A549 (cell line): ENCODE results near the gene NFE2L3.

Source experiments
- EP300 ChIP-seq, 2 experiments: fragments of >200 bp; sonication (Bioruptor Twin); formaldehyde crosslinking; IDR thresholded peaks; 2 replicates in 1 of 2; 3 replicates in 1 of 2; pipeline ENCODE4 v1.6.1; 2016 to 2017
- MAFK ChIP-seq: fragments of 450-650 bp; IDR thresholded peaks from 2 replicates; pipeline ENCODE4 v1.6.1; 2014; ENCODE audit not compliant: partially characterized antibody
- NR3C1 ChIP-seq: fragments of >200 bp; sonication (Bioruptor Twin); formaldehyde crosslinking; IDR thresholded peaks from 3 replicates; pipeline ENCODE4 v1.6.1; 2017
- PHF8 ChIP-seq: fragments of 200-600 bp; sonication (generic); IDR thresholded peaks from 2 replicates; pipeline ENCODE4 v1.6.1; 2016; ENCODE audit warnings: low read depth, mild to moderate bottlenecking, antibody characterized with exemption, moderate library complexity, borderline replicate concordance
- POLR2A ChIP-seq: IDR thresholded peaks from 2 replicates; pipeline ENCODE4 v1.6.1; 2012; ENCODE audit warnings: mild to moderate bottlenecking, low read length
- POLR2AphosphoS2 ChIP-seq: conservative IDR thresholded peaks from 2 replicates; pipeline ENCODE4 v1.6.1; 2012; ENCODE audit warnings: low read length, improper control_type of control experiment, inconsistent platforms
- RAD21 ChIP-seq, 2 experiments: fragments of >200 bp in 1 of 2; sonication (Bioruptor Twin) in 1 of 2; formaldehyde crosslinking in 1 of 2; IDR thresholded peaks in 1 of 2; conservative IDR thresholded peaks in 1 of 2; 2 replicates in 1 of 2; 3 replicates in 1 of 2; pipeline ENCODE4 v1.6.1; 2012 to 2018; ENCODE audit warnings: inconsistent platforms in 1 of 2
- RFX5 ChIP-seq: fragments of 450-650 bp; IDR thresholded peaks from 2 replicates; pipeline ENCODE4 v1.7.1; 2014; ENCODE audit warnings: antibody characterized with exemption, mild to moderate bottlenecking, moderate library complexity
- RNF2 ChIP-seq: fragments of 200-600 bp; sonication (generic); IDR thresholded peaks from 2 replicates; pipeline ENCODE4 v1.6.1; 2016; ENCODE audit warnings: low read depth, mild to moderate bottlenecking, antibody characterized with exemption, moderate library complexity, borderline replicate concordance
- SMC3 ChIP-seq: fragments of >200 bp; sonication (Bioruptor Twin); formaldehyde crosslinking; IDR thresholded peaks from 3 replicates; pipeline ENCODE4 v1.6.1; 2018; ENCODE audit warnings: inconsistent platforms
- TF ChIP-seq, protein P1 (sequence below): fragments of 200-600 bp; sonication (generic); IDR thresholded peaks from 2 replicates; pipeline ENCODE4 v1.6.1; 2016; ENCODE audit warnings: antibody characterized with exemption, mild to moderate bottlenecking, moderate library complexity
- TF ChIP-seq, protein P2 (sequence below): fragments of >200 bp; sonication (Bioruptor Twin); formaldehyde crosslinking; IDR thresholded peaks from 3 replicates; pipeline ENCODE4 v1.5.1; 2016
- TF ChIP-seq, protein P3 (sequence below): IDR thresholded peaks from 2 replicates; pipeline ENCODE4 v1.6.1; 2012

DNA sequence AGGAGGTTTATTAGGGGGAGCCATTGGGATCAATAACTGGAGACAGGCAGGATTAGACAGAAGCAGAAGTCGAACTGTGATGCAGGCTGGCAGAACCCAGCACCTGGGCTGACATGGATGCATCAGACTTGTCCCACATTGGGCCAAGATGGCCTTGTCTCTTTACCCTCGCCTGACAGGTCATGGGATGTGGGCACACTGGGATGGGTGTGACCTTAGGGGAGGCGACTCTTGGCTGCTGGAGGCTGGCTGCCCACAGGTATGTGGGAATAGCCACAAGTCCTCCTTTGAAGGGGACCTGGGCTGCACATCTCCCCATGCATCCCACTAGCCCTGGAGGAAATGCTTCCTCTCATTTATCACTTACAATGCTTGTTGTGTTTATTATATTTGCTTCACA is 17.3 kb downstream of the NFE2L3 start:
- TF ChIP-seq, protein P1, sequence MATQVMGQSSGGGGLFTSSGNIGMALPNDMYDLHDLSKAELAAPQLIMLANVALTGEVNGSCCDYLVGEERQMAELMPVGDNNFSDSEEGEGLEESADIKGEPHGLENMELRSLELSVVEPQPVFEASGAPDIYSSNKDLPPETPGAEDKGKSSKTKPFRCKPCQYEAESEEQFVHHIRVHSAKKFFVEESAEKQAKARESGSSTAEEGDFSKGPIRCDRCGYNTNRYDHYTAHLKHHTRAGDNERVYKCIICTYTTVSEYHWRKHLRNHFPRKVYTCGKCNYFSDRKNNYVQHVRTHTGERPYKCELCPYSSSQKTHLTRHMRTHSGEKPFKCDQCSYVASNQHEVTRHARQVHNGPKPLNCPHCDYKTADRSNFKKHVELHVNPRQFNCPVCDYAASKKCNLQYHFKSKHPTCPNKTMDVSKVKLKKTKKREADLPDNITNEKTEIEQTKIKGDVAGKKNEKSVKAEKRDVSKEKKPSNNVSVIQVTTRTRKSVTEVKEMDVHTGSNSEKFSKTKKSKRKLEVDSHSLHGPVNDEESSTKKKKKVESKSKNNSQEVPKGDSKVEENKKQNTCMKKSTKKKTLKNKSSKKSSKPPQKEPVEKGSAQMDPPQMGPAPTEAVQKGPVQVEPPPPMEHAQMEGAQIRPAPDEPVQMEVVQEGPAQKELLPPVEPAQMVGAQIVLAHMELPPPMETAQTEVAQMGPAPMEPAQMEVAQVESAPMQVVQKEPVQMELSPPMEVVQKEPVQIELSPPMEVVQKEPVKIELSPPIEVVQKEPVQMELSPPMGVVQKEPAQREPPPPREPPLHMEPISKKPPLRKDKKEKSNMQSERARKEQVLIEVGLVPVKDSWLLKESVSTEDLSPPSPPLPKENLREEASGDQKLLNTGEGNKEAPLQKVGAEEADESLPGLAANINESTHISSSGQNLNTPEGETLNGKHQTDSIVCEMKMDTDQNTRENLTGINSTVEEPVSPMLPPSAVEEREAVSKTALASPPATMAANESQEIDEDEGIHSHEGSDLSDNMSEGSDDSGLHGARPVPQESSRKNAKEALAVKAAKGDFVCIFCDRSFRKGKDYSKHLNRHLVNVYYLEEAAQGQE = no peak
- TF ChIP-seq, protein P2, sequence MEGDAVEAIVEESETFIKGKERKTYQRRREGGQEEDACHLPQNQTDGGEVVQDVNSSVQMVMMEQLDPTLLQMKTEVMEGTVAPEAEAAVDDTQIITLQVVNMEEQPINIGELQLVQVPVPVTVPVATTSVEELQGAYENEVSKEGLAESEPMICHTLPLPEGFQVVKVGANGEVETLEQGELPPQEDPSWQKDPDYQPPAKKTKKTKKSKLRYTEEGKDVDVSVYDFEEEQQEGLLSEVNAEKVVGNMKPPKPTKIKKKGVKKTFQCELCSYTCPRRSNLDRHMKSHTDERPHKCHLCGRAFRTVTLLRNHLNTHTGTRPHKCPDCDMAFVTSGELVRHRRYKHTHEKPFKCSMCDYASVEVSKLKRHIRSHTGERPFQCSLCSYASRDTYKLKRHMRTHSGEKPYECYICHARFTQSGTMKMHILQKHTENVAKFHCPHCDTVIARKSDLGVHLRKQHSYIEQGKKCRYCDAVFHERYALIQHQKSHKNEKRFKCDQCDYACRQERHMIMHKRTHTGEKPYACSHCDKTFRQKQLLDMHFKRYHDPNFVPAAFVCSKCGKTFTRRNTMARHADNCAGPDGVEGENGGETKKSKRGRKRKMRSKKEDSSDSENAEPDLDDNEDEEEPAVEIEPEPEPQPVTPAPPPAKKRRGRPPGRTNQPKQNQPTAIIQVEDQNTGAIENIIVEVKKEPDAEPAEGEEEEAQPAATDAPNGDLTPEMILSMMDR = no peak
- no peak for TF ChIP-seq NR3C1
- no peak for TF ChIP-seq POLR2A
- no peak for TF ChIP-seq POLR2AphosphoS2
- TF ChIP-seq RNF2 = no peak
- no peak for TF ChIP-seq MAFK
- no peak for TF ChIP-seq RFX5
- TF ChIP-seq RAD21 (conservative IDR thresholded peaks at IDR 0.05 in 1 of 2, IDR thresholded peaks at IDR 0.05 in 1 of 2) = no peak
- no peak for TF ChIP-seq EP300 (IDR thresholded peaks at IDR 0.05)
- TF ChIP-seq, protein P3, sequence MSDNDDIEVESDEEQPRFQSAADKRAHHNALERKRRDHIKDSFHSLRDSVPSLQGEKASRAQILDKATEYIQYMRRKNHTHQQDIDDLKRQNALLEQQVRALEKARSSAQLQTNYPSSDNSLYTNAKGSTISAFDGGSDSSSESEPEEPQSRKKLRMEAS = no peak
- no peak for TF ChIP-seq SMC3
- no peak for TF ChIP-seq PHF8
